Neural progenitor cell (in vitro differentiated cells): ENCODE results near the gene ARHGAP40. TPM values are rescaled to one million over a fixed set of nuclear protein-coding genes. Genes with fewer than 3 reads are reported as not detected.

Source experiments
- DNase-seq: peaks from one replicate; pipeline ENCODE4 v3.0.0-alpha.2; 2016; ENCODE audit warnings: low spot score
- H2AFZ ChIP-seq: fragments of 200-600 bp; sonication (generic); replicated peaks from 2 replicates; pipeline ENCODE4 v1.6.1; 2016; ENCODE audit warnings: antibody characterized with exemption
- H3F3A ChIP-seq: fragments of 200-600 bp; sonication (generic); 2 replicates; pipeline ENCODE4 v1.6.1; 2016; ENCODE audit warnings: antibody characterized with exemption, low read depth
- H3K27ac ChIP-seq: fragments of 200-600 bp; sonication (generic); 2 replicates; pipeline ENCODE4 v1.5.1; 2016; ENCODE audit warnings: mild to moderate bottlenecking
- H3K27me3 ChIP-seq: fragments of 200-600 bp; sonication (generic); 2 replicates; pipeline ENCODE4 v1.6.1; 2016; ENCODE audit warnings: mild to moderate bottlenecking, moderate library complexity
- H3K36me3 ChIP-seq: fragments of 200-600 bp; sonication (generic); 2 replicates; pipeline ENCODE4 v1.5.1; 2016
- H3K4me1 ChIP-seq: fragments of 200-600 bp; sonication (generic); 2 replicates; pipeline ENCODE4 v1.6.1; 2016; ENCODE audit warnings: mixed run types
- H3K4me2 ChIP-seq: fragments of 200-600 bp; sonication (generic); 2 replicates; pipeline ENCODE4 v1.6.1; 2016
- H3K4me3 ChIP-seq: fragments of 200-600 bp; sonication (generic); 2 replicates; pipeline ENCODE4 v1.5.1; 2016
- H3K79me2 ChIP-seq: fragments of 200-600 bp; sonication (generic); 2 replicates; pipeline ENCODE4 v1.6.1; 2016; ENCODE audit warnings: low read depth
- H3K9ac ChIP-seq: fragments of 200-600 bp; sonication (generic); 2 replicates; pipeline ENCODE4 v1.6.1; 2016
- H3K9me3 ChIP-seq: fragments of 200-600 bp; sonication (generic); 2 replicates; pipeline ENCODE4 v1.5.1; 2016; ENCODE audit warnings: low read depth
- H4K20me1 ChIP-seq: fragments of 200-600 bp; sonication (generic); 2 replicates; pipeline ENCODE4 v1.6.1; 2016; ENCODE audit warnings: low read depth
- H3K27ac Mint-ChIP-seq: 3 replicates; pipeline ENCODE4 v1.8.0; 2021; ENCODE audit warnings: mixed read lengths
- H3K27me3 Mint-ChIP-seq: 2 replicates; pipeline ENCODE4 v1.8.0; 2022; ENCODE audit warnings: low read depth, mild to moderate bottlenecking, inconsistent platforms, moderate library complexity, mixed read lengths; ENCODE audit not compliant: insufficient read depth
- H3K36me3 Mint-ChIP-seq: 3 replicates; pipeline ENCODE4 v1.8.0; 2021; ENCODE audit warnings: mixed read lengths
- H3K4me1 Mint-ChIP-seq: 3 replicates; pipeline ENCODE4 v1.8.0; 2021; ENCODE audit warnings: mixed read lengths
- H3K4me3 Mint-ChIP-seq: 3 replicates; pipeline ENCODE4 v1.8.0; 2021; ENCODE audit warnings: mild to moderate bottlenecking, moderate library complexity, mixed read lengths
- H3K9me3 Mint-ChIP-seq: 3 replicates; pipeline ENCODE4 v1.8.0; 2020; ENCODE audit warnings: mixed read lengths
- EZH2 ChIP-seq: fragments of 200-600 bp; sonication (generic); IDR thresholded peaks from 2 replicates; pipeline ENCODE4 v1.6.1; 2017; ENCODE audit warnings: antibody characterized with exemption, mild to moderate bottlenecking, moderate library complexity
- EZH2phosphoT487 ChIP-seq: fragments of 200-600 bp; sonication (generic); IDR thresholded peaks from 2 replicates; pipeline ENCODE4 v1.6.1; 2017; ENCODE audit warnings: antibody characterized with exemption
- total RNA-seq: library from RNA; depleted of rRNA; stranded (reverse); fragments of >200 nt; gene quantifications from 2 replicates; pipeline ENCODE4 v1.2.3, GENCODE V29; 2015; ENCODE audit warnings: low replicate concordance
- TF ChIP-seq, protein P1 (sequence below): fragments of 200-600 bp; sonication (generic); IDR thresholded peaks from 2 replicates; pipeline ENCODE4 v1.5.1; 2017; ENCODE audit warnings: antibody characterized with exemption, mild to moderate bottlenecking

ARHGAP40 gene
- total RNA-seq, 1 donor from 2014 or later, result not detected

DNA sequence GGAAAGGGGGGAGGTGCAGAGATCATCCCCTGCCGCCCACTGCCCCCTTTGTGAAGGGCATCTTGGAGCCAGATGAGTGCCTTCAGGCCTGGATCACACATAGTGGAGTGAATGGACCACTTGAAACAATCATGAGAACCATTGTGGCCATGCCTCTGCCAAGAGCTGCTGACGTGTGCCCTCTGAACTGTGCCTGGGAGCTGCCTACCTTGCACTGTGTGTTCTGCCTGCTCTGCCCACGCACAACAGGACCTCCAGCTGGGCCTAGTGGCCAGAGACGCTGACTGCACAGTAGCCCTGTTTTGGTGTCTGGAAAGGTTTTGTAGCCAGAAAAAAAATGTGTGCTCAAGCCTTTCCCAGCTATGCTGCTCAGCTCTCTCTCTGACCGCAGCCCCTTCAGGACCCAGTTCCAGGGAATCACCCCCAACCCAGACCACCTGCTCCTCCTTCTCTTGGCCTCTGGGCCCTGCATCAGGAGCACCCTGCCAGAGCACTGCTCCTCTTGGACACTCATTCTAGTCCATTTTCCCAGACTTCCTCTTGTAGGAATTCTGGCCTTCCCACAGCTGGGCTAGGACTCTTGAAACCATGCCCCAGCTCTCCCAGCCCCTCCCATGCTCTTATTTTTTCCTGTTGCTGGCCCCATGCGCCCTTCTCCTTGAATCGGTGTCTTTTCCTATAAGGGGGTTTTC lies 22.2 kb upstream of the ARHGAP40 start:
- Mint-ChIP-seq H3K9me3 (no peaks in the 10 kb centered on the region), H3K27ac (peak overlapping the region; percentile 23), H3K27me3 (peaks cover 3% of the 10 kb centered on the region), H3K36me3 (peaks cover 4% of the 10 kb centered on the region), H3K4me1 (peaks cover 28% of the 10 kb centered on the region), H3K4me3 (no peak overlapping the region)
- Histone ChIP-seq H3K4me3 (no peak overlapping the region), H3F3A (peaks cover 14% of the 10 kb centered on the region), H3K9ac (no peak overlapping the region), H3K9me3 (no peaks in the 10 kb centered on the region), H3K27ac (no peak overlapping the region), H2AFZ (no peak overlapping the region), H3K4me1 (peaks cover 41% of the 10 kb centered on the region), H3K79me2 (no peaks in the 10 kb centered on the region), H3K36me3 (peaks cover 5% of the 10 kb centered on the region), H3K4me2 (no peak overlapping the region), H4K20me1 (no peaks in the 10 kb centered on the region), H3K27me3 (no peaks in the 10 kb centered on the region)
- no peak for TF ChIP-seq EZH2phosphoT487
- no peak for DNase-seq

DNA sequence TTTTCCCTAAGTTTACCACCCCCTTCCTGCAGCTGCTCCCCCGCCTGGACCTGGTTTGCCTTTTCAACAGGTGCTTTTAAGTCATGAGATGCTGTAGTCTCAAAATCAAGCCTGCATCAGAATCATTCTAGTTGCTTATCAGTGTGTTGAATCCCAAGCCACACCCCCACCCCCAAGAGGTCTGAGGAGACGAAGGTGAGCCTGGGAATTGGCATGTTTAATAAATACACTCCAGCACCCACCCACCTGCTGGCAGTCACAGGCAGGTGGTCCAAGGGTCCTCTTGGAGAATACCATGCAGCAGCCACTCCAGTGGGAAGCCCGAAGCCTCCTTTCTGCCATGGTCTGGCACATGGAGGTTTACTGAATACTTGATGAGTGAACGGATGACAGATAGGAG lies 21.7 kb upstream of the ARHGAP40 start:
- Mint-ChIP-seq H3K27me3 (peaks cover 3% of the 10 kb centered on the region), H3K36me3 (peaks cover 2% of the 10 kb centered on the region)
- TF ChIP-seq, protein P1, sequence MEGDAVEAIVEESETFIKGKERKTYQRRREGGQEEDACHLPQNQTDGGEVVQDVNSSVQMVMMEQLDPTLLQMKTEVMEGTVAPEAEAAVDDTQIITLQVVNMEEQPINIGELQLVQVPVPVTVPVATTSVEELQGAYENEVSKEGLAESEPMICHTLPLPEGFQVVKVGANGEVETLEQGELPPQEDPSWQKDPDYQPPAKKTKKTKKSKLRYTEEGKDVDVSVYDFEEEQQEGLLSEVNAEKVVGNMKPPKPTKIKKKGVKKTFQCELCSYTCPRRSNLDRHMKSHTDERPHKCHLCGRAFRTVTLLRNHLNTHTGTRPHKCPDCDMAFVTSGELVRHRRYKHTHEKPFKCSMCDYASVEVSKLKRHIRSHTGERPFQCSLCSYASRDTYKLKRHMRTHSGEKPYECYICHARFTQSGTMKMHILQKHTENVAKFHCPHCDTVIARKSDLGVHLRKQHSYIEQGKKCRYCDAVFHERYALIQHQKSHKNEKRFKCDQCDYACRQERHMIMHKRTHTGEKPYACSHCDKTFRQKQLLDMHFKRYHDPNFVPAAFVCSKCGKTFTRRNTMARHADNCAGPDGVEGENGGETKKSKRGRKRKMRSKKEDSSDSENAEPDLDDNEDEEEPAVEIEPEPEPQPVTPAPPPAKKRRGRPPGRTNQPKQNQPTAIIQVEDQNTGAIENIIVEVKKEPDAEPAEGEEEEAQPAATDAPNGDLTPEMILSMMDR, result no peak
- TF ChIP-seq EZH2phosphoT487, result no peak
- TF ChIP-seq EZH2, result no peak

DNA sequence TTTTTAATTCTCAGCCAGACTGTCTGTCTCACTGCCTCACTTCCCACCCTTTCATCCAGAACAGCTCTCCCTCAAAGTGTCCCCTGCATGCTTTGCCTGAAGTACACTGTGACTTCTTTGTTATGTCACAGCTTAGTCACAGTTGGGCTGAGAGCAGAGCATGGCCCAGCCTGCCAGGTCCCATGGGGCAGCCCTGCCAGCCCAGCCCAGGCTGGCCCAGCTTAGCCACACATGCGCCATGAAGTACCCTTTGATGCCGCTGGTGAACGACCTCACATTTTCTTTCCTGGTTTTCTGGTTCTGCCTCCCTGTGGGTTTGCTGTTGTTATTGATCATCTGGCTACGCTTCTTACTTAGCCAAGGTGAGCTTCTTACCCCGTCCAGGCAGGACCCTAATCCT lies 20.6 kb upstream of the ARHGAP40 start, which contains the start of gene ADIG:
Gene ADIG, plus strand, starts transcription at position 185 of the 400 bp plus-strand sequence. Its CDS starts 54 bp downstream, at position 239.
- H3K36me3 ChIP-seq, result no peaks in the 10 kb centered on the region
- DNase-seq, result peak; percentile 11
- no peak within 1 kb of the TSS for H3K27ac ChIP-seq
- H2AFZ ChIP-seq, result no peak within 1 kb of the TSS
- no peak within 1 kb of the TSS for H3K27ac Mint-ChIP-seq
- no peak within 1 kb of the TSS for H3K9ac ChIP-seq
- H3K4me1 Mint-ChIP-seq, result peaks cover 28% of the 10 kb centered on the region
- H3K79me2 ChIP-seq, result no peaks in the 10 kb centered on the region
- H3K27me3 ChIP-seq, result no peaks in the 10 kb centered on the region
- peaks cover 3% of the 10 kb centered on the region for H3K27me3 Mint-ChIP-seq
- H3K9me3 ChIP-seq, result no peaks in the 10 kb centered on the region
- peak within 1 kb of the TSS; percentile 64 for H3K4me3 Mint-ChIP-seq
- H3K4me3 ChIP-seq, result no peak within 1 kb of the TSS
- peaks cover 14% of the 10 kb centered on the region for H3F3A ChIP-seq
- no peaks in the 10 kb centered on the region for H3K9me3 Mint-ChIP-seq
- peaks cover 41% of the 10 kb centered on the region for H3K4me1 ChIP-seq
- no peak within 1 kb of the TSS for H3K4me2 ChIP-seq
- H4K20me1 ChIP-seq, result no peaks in the 10 kb centered on the region
- peaks cover 2% of the 10 kb centered on the region for H3K36me3 Mint-ChIP-seq
- TF ChIP-seq EZH2 (no peak), EZH2phosphoT487 (no peak)
- TF ChIP-seq, protein P1, result no peak

More for the DNA sequence above, 21.7 kb upstream of the ARHGAP40 start:
- H3K36me3 ChIP-seq, result peaks cover 5% of the 10 kb centered on the region
- H3K4me3 Mint-ChIP-seq, result no peak overlapping the region
- H3K79me2 ChIP-seq, result no peaks in the 10 kb centered on the region
- no peak overlapping the region for H3K27ac ChIP-seq
- no peak overlapping the region for H3K9ac ChIP-seq
- H4K20me1 ChIP-seq, result no peaks in the 10 kb centered on the region
- H3K4me1 Mint-ChIP-seq, result peaks cover 28% of the 10 kb centered on the region
- H3K9me3 Mint-ChIP-seq, result no peaks in the 10 kb centered on the region
- H3K4me2 ChIP-seq, result no peak overlapping the region
- H3K4me1 ChIP-seq, result peaks cover 41% of the 10 kb centered on the region
- no peak overlapping the region for H3K27ac Mint-ChIP-seq
- no peak for DNase-seq
- H3K4me3 ChIP-seq, result no peak overlapping the region
- H3F3A ChIP-seq, result peaks cover 14% of the 10 kb centered on the region
- H3K27me3 ChIP-seq, result no peaks in the 10 kb centered on the region
- H3K9me3 ChIP-seq, result no peaks in the 10 kb centered on the region
- H2AFZ ChIP-seq, result no peak overlapping the region

DNA sequence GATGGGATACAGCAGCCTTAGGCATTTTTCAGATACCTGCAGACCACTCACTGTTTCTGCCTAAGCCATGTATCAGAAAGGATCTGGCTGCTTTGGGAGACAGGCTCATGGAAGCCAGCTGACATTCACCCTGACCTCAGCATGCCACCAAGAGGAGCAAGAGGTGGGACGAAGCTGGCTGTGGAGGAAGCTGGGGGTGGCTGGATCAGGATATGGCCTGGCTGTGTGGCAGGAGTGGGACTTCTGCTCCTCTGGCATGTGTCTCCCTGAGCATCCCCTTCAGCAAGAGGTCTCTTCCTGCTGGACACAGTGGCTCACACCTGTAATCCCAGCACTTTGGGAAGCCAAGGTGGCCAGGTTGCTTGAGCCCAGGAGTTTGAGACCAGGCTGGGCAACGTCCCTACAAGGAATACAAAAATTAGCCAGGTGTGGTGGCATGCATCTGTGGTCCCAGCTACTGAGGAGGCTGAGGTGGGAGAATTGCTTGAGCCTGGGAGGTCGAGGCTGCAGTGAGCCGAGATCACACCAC lies 19.7 kb upstream of the ARHGAP40 start:
- no peak overlapping the region for H3K9ac ChIP-seq
- H3F3A ChIP-seq, result peaks cover 14% of the 10 kb centered on the region
- H3K27ac ChIP-seq, result no peak overlapping the region
- no peak overlapping the region for H3K27ac Mint-ChIP-seq
- H2AFZ ChIP-seq, result no peak overlapping the region
- no peaks in the 10 kb centered on the region for H3K9me3 Mint-ChIP-seq
- H3K27me3 ChIP-seq, result no peaks in the 10 kb centered on the region
- peaks cover 39% of the 10 kb centered on the region for H3K4me1 ChIP-seq
- no peak overlapping the region for H3K4me3 ChIP-seq
- no peak for DNase-seq
- peaks cover 3% of the 10 kb centered on the region for H3K27me3 Mint-ChIP-seq
- H3K4me2 ChIP-seq, result no peak overlapping the region
- peaks cover under 1% of the 10 kb centered on the region for H3K36me3 Mint-ChIP-seq
- H3K9me3 ChIP-seq, result no peaks in the 10 kb centered on the region
- peaks cover 28% of the 10 kb centered on the region for H3K4me1 Mint-ChIP-seq
- H4K20me1 ChIP-seq, result no peaks in the 10 kb centered on the region
- no peak for TF ChIP-seq EZH2phosphoT487
- TF ChIP-seq, protein P1, result no peak
- TF ChIP-seq EZH2, result no peak
- H3K36me3 ChIP-seq, result no peaks in the 10 kb centered on the region
- no peak overlapping the region for H3K4me3 Mint-ChIP-seq
- no peaks in the 10 kb centered on the region for H3K79me2 ChIP-seq
